GF-D8 (cell line): Measurements from ENCODE around the gene MAGI2.

Source experiments
- DNase-seq: peaks from one replicate; lab custom pipeline; 2025; lab: John Stamatoyannopoulos, UW

The MAGI2 gene

DNA sequence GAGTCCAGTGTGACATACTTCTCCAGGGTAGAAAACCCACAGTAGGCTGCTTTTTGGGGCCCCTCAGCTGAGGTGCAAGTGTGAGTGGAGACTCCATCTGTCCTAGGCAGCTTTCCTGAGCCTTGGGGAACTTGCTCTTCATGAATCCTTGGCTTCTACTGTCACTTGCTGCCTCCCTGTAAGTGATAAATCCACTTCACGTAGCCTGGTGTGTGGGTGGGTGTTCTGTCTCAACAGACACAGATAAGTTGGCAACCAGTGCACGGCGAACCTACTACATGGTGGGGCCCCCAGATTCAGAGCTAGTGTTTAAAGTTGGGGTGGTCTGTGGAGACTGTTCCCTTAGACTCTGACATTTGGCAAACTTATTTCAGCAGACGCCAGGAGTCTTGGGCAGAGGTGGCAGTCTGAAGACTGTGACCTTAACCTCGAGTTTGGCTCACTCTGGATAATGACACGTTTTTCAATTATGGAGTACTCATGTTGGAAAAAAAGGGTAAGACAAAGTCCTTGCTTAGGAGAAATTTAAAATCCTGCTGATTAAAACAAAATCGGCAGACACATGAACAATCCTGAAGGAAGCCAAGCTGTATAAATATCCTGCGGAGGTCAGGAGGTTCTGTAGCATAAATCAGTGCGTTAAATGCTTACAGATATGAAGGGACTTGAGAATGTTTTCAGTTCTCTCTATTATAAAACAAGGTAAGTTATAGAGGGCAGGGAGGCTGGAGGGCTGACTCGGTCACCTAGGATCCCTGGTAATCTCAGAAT lies 1278.0 kb downstream of the MAGI2 start:
- DNase-seq = no peak

DNA sequence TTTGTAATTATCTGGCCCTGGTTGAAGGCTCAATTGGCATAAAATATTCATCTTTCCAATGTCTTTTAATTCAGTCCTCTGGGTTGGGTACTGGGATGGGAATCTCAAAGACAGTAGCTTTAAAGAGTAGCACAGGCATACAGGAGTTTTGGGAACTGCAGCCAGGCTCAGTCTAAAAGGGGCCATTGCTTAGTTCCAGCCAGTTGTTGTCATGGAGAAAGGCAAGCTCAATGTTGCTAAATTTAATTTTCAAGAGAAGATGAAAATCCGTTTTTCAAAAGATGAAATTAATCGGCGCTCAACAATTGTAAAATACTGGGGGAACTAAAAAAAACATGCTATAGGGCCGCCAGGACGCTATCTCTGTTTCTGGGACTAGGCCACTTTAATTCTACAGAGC lies 1279.8 kb downstream of the MAGI2 start:
- no peak for DNase-seq

DNA sequence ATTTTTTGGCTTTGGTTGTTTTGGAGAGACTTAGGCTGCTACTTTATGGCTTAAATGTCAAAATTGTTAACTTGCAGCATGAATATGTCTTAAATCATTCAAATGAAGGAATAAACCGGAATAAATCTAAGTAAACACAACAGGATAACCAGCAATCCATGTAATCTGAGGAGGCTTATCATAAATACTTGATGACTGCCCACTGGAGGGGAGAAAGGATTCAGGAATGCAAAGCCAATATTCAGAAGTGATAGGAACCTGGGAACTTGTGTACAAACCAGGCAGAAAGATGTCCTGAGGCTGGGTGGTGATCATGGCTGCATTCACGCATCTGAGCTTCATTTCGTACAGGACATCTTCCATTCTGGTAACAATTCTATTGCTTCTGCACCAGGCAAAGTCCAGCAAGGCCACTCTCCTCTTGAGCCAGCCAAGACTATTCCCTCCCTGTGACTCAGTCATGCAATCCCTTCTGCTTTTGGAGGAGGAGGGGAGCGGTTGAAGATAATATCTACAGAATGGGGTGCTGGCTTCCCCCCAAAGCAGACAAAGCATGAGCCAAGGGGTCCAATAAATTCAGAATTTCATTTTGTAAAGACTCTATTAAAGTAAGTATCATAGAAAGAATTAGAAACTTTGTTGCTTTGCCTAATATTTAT lies 1280.4 kb downstream of the MAGI2 start:
- no peak for DNase-seq

DNA sequence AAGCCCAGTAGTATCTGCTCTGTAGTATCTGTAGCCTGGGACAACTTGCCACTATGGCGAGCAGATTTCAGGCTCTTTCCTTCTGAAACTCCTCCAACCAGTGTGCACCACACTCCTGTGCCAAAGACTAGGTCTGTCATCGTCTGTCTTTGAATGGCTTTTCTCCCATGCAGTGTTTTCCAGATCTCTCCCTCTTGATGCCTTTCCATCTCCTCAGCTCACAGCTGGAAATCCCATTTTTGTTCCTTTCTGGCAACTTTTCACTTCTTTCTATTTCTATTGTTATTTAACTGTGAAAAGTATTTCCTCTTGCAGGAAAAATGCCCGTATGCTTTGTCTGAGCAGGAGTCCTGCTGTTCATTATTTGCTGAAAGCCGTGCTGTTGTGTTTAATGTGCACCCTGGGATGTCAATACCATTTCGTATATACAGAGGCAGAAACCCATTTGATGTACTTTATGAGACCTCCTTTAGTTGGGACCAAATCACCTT lies 1281.2 kb downstream of the MAGI2 start:
- DNase-seq = no peak

DNA sequence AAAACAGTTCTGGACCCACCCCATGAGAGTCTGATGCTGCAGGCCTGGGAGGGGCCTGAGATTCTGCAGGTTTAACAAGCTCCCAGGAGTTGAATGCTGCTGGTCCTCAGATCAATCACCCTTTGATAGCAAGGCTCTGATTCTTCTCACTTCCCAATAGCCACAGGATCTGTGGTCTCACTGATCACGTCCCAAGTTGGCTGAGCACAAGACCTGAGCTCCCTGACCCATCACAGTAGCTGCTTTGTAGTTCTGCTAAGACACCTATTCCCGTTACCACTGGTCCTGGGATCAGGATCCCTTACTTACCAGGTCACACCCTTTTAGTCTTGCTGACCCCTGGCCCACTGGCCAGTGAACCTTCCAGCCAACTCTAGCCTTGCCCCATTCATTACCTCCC lies 1282.1 kb downstream of the MAGI2 start:
- DNase-seq = no peak

DNA sequence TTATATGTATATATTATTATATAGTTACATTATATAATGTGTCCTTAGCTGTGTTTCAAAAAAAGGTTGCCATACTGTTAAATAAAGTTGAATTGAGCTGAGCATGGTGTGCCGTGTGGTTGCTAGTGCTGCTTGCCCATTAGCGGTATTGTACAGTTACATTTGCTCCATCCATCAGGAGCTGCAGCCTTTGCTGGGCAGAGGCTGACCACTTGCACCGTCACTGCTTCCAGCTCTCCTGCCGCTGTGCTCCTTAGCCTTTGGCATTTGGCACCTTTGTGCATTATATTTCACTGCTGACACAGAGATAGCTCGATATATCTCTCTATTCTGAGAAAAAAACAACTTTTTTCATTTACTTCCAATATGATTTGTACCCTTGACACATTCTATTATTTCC lies 1282.7 kb downstream of the MAGI2 start:
- DNase-seq = no peak

DNA sequence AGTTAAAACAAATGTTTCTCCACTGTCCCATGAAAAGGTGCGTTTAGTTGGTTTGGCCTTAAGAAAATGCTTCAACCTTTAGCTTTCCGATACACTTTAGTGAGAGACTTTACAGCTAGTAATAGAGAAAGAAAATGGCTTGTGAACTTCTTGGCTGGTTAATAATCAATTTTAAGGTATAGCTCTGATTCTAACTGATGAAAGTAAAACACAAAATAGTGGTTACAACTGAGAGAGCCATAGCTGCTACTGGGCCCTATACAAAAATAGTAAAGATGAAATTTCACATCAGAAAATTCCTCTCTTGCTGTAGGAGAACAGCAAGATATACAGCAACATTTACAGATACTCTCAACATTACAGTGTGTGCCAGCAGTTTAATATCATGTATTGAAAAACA lies 1283.5 kb downstream of the MAGI2 start:
- no peak for DNase-seq

DNA sequence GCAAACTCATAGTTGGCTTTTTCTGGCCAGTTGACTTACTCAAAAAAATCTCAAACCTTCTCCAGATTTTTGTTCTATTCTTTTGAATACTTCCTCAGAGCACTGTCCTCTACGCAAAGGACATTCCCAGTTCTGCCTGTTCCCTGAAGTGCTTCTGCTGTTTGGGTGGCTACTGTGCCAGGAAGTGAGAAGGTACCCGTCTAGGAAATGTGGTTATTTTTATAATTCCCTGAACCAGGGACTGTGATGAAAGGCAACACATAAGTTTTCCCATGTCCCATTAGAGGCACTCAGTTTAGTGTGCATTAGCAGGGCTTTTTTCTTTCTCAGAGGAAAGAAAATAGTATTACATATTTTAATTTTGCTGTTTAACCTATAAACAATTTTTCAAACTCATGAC lies 1284.6 kb downstream of the MAGI2 start:
- no peak for DNase-seq

DNA sequence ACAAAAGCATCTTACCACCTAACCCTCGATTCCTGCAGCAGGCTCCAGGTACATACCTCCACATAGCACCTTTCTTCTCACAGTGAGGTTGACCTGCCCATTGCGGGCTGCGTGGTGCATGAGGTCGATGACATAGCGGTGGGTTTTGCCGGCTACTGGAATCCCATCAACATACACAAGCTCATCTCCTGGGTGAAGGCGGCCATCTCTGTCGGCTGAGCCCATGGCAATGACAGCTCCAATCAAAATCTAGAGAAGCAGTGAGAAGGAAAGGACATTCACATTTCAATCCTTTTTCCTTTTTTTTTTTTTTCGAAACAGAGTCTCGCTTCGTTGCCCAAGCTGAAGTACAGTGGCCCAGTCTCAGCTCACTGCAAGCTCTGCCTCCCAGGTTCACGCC lies 1285.6 kb downstream of the MAGI2 start:
- DNase-seq = no peak

DNA sequence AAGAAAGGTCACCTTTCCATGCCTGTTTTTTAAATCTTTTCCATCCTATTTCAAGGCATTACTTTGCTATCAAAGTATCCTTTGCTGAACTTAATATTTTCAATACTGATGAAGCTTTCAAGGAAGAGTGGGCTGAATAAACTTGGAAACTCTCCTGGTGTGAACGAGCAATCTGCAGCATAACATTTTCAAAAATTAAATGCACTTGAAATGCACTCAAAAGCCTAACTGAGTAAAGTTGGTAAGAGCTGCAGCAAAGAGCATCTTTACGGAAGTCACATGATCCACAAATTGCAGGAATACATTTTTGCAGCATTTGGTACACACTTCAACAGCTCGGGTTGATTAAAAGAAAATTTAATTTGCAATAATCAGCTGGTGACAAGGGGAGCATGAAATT lies 1287.6 kb downstream of the MAGI2 start:
- no peak for DNase-seq

DNA sequence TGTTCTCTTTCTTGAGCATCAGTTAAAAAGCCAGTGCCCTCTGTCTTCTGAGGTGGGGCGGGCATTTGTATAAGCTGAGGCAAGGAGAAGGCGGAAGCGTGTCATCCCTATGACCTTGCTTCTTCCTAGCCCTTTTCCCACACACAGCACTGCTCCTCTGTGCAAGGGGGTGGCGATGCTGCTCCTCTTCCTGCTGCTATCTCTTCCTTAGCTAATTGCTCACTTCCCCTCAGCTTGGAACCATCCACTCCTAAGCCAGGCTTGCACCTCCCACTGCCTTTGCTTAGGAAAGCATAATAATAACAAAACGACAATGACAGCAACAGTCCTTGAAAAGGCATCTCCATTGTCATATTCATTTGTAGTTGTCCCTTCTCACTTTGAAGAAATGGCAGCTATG lies 1288.0 kb downstream of the MAGI2 start:
- no peak for DNase-seq

DNA sequence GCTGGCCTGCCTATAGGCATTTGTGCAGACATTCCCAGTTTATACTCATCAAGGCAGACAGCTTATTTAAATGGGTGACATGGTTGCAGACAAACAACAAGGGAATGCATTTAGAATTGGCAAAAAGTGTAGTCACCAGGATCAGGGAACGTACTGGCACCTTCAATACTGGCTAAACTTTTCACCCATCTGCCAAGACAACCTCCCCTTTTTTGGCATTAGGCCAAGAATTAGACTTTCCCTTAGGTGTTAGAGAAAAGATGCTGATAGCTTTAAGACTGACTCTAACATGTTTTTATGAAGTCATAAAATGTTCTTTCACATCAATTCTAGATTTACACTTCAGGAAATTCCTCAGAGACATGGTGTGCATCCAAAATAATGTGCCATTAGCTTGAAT lies 1289.0 kb downstream of the MAGI2 start:
- no peak for DNase-seq

DNA sequence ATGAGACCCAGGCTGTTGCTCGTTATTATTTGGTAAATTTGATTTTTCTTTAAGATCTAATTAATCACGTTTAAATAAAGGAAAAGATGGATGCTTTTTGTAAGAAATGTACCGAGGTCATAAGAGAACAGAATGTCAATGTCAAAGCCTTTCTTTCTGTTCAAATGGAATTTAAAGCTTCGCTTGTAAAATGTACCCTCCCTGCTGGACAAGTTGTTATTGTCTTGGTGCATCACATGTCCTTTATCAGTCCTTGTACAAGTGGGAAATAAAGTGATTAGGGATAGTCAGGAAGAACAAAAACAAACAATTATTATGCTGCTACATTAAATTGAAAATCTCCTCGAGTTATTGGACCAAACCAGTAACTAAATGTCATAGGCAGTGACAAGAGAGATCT lies 1291.7 kb downstream of the MAGI2 start:
- DNase-seq = no peak

DNA sequence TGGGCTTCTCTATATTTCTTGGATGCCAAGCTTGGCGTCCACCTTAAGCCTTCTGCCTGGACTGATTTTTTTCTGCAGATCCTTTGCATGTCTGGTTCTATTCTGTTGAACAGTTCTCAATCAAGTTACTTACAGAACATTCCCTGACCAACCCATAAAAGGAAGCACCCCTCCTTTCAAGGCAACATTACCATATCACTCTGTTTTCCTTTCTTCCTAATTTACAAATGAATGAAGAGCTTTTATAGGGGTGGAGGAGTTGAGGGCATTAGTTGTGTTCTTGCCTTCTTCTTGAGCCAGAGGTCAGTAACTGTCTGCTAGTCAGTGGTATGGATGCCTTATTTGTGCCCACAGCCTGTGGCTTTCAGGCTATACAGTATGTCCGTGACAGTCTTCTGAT lies 1293.9 kb downstream of the MAGI2 start:
- DNase-seq = no peak

DNA sequence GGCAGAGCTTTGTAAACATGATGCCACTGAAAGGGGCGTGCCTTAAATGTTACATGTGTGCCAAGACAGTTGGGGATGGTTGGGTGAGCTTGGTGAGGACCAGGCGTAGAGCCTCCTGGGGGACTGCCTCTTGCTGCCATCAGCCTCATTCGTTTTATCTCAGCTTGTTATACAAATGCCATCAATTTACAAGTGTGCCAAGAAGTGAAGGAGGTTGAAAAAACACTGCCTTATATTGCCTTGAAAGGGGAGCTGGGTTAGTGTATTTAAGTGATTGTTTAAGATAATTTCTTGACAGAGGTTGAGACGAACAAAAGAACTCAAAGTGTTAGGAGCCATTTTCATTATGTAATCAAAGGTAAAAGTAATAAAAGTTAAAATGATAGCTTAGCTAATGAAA lies 1300.2 kb downstream of the MAGI2 start:
- DNase-seq = no peak

DNA sequence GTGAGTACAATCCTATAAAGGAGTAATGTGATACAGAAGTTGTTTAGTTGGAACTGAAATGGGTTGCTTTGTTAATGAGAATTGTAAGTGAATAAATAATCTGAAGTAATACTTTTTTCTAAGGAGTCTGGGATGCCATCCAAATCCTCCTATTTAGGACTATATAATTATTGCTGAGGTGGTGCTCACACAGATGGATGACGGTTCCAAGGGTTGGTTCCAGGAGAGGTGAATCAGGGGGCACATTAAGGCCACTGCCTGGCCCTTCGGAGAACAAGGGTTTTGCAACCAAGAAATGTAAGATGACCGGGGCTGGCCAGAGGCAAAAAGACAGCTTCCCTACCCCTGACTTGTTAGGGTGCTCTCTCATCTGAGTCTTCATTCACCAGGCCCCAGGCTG lies 1302.2 kb downstream of the MAGI2 start:
- no peak for DNase-seq

DNA sequence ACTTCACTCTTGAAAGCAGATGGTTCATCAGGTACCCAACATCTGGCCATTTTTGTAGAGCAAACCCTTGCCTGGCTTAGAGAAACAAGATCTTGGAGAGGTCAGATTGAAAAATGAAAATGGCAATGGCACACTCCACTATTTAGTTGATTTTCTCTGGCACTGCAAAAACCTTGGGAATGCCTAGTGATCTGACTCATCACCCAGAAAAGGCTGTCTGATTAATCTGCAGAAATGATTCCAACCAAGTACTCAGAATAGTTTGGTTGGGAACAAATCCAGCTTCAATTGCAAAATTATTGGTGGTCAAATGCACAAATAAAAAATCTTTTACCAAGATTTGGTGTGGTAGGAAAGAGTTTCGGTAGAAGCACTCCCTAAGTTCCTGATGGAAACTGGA lies 1303.7 kb downstream of the MAGI2 start:
- DNase-seq = no peak

DNA sequence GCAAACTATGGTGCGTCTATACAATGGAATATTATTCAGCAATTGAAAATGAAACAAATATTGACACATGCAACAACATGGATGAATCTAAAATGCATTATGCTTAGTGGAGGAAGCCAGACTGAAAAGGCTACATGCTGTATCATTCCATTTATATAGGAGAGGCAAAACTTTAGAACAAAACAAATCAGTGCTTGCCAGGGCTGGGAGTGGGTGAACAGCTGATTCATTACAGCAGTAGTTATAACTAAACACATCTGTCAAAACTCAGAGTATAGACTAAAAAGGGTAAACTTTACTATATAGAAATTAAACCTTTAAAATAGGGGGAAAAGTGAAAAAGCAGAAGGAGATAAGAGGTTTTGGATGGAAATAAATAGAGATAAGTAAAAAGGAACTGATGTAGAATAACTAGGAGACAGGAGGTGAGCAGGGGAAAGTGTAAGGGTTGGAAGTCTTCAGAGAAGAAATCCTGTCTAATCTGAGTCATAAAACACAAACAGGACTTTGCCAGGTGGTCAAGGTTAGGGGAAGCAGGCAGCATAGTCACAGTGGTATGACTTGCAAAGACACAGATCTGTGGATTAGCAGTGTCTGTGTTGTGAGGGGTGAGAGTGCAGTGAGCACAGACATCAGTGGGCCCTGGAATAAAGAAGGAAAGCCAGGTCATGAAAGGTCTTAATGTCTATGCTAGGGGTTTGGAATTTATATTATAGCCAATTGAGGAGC lies 1305.1 kb downstream of the MAGI2 start:
- no peak for DNase-seq

DNA sequence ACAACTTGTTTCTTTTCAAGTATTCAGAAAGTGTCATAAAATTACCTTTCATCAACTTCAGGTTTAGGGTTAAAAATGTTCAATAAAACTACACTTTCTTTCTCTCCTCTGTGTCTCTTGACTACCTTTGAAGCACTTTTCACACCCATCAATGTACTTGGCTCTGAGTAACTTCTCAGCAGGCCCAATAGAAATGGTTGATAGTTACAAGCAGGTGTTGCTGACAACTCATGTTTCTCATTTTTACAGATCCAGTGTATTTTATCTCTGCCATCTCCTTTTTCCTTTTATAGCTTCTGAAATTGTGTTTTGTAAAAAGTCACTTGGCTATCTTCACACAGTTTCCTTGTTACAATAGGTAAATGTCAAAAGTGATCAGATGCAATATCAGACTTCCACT lies 1306.9 kb downstream of the MAGI2 start:
- DNase-seq = no peak

DNA sequence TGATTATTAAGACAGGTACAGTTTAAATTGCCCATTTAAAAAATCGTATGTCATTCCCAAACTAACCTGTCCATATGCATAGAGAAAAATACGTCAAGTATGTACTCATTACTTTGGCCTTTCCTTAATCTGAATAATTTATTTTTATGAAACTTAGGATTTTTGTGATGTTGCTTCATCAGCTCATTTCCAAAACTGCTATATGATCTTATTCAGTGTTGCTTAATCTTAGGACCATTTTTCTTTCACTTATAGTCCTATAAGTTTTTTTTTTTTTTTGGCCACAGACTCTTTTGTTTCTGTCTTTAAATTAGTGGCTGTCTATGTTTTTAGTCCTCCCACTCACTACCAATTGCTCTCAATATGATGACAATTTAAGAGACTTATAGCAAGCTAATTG lies 1309.8 kb downstream of the MAGI2 start:
- DNase-seq = no peak

DNA sequence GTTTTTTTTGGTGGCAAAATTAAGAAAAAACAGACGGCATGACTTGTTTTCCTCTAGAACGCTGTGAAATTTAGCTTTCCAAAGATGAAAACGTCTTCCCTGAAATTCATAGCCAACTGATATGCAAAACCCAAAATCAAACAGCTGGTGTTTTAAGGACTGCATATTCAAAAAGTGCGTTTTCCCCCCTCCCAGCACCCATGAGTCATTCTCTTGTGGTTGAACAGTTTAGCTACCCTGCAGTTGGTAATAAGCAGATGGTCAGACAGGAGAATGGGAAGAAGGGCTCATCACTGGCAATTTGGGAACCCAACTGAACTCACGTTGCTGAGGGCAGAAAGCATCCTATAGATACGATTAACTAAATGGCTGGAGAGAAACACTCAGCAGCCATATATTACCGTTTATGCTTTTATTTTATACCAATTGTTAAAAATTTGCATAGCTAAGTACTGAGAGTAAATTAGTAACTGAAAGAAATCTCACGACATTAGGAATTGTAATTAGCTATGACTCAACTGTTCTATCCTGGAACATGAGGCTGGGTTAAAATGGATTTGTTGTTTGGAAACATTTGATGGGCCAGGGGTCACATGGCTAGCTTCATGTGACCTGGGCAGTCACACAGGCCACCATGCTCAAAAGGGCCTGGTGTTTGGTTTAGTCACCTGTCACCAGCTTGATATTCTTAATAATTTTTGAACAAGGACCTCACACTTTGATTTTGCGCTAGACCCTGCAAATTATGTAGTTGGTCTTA lies 1311.8 kb downstream of the MAGI2 start:
- DNase-seq = no peak

DNA sequence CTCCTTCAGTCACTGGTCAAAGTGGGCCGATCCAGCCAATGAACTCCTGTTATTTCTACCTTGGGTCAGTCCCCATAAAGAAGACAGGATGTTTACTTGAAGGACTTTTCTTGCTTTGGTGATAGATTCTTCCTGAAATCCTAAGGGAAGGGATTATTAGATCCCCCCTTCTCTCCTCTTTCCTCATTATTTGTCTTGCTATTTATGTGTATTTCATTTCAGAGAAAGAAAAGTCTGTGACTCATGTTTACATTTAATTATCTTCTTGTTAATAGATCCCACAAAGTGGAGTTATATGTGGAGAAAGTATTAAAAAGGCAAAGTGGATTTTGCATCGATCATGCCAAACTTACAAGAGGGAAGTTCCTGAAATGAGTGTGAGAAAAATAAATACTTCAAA lies 1313.4 kb downstream of the MAGI2 start:
- no peak for DNase-seq
